Heart right ventricle (tissue), 16 donors: ENCODE results near the gene TANGO6. TPM values are rescaled to one million over a fixed set of nuclear protein-coding genes. Genes with fewer than 3 reads are reported as not detected.

ENCODE experiments used
- ATAC-seq, 8 donors: fragments of 200-7000 bp; cut with Tn5 transposase; one replicate each; pipeline ENCODE4 v1.9.1; 2020; ENCODE audit warnings: mild to moderate bottlenecking in 8 of 8, moderate library complexity in 8 of 8, moderate number of reproducible peaks in 1 of 8
- DNase-seq, 2 donors: peaks; one replicate each; pipeline ENCODE4 v3.0.0-alpha.2; 2020
- H3K27ac ChIP-seq, 10 donors: fragments of 200-600 bp; sonication (generic) in 2 of 10; one replicate each; pipeline versions ENCODE4 v1.5.0 to v1.8.0; 2020 to 2022; ENCODE audit warnings: mild to moderate bottlenecking in 3 of 10
- H3K27me3 ChIP-seq, 7 donors: fragments of 200-600 bp; one replicate each; pipeline ENCODE4 v1.8.0; 2021 to 2022; ENCODE audit warnings: mild to moderate bottlenecking in 2 of 7
- H3K36me3 ChIP-seq, 9 donors: fragments of 200-600 bp; sonication (generic) in 1 of 9; one replicate each; pipeline versions ENCODE4 v1.5.0 to v1.8.0; 2020 to 2022; ENCODE audit warnings: mild to moderate bottlenecking in 2 of 9
- H3K4me1 ChIP-seq, 9 donors: fragments of 200-600 bp; sonication (generic) in 1 of 9; one replicate each; pipeline versions ENCODE4 v1.5.0 to v1.8.0; 2020 to 2022; ENCODE audit warnings: mild to moderate bottlenecking in 4 of 9
- H3K4me3 ChIP-seq, 10 donors: fragments of 200-600 bp; sonication (generic) in 2 of 10; one replicate each; pipeline versions ENCODE4 v1.5.0 to v1.8.0; 2020 to 2022; ENCODE audit warnings: mild to moderate bottlenecking in 7 of 10, moderate library complexity in 2 of 10
- H3K9me3 ChIP-seq, 11 donors: fragments of 200-600 bp in 10 of 11; sonication (generic) in 2 of 11; one replicate each; pipeline versions ENCODE4 v1.5.0 to v1.8.0; 2013 to 2022; ENCODE audit warnings: mild to moderate bottlenecking in 2 of 11, control low read depth in 1 of 11, moderate library complexity in 1 of 11
- CTCF ChIP-seq, 9 donors: fragments of 200-600 bp; sonication (generic) in 2 of 9; IDR thresholded peaks; one replicate each; pipeline versions ENCODE4 v1.5.0 to v1.8.0; 2021 to 2022; ENCODE audit warnings: antibody characterized with exemption in 9 of 9, mild to moderate bottlenecking in 5 of 9, moderate library complexity in 1 of 9
- WGBS, 2 donors: extraction: QIAGEN DNeasy Blood & Tissue Kit; methylation state at CpG; one replicate each; pipeline ENCODE4 v1.1.7; 2013; ENCODE audit warnings: inconsistent platforms in 1 of 2; 5-methylcytosine and 5-hydroxymethylcytosine counted together
- intact Hi-C, 10 donors: fragments of 100-400 bp; cut with DNase I; formaldehyde crosslinking; loops; one replicate each; pipeline versions ENCODE4 v1.11.1 to v1.14.2; 2022
- polyA plus RNA-seq, 2 donors: library from polyadenylated mRNA; stranded (reverse); fragments of 200-250 nt; gene quantifications; one replicate each; pipeline ENCODE4 v1.2.3, GENCODE V29; 2013
- total RNA-seq, 10 donors: library from RNA; stranded (reverse); fragmentation: NEBNext Ultra II Directional in 3 of 10; extraction: Animal tissue kit (Norgen Biotek cat#: 25700) in 3 of 10; gene quantifications; one replicate each; pipeline versions ENCODE4 v1.2.1 to v1.2.4, GENCODE V29; 2021 to 2023
- donor health status: Arrhythmogenic right ventricular cardiomyopathy.
- donor health status: ischemic (EF 13 %, LVEDD 7.1; RV severe dilation, severe dysfunction).
- donor health status: healthy with polysubstance abuse.
- donor health status: DM: no; HTN: yes; CAD: no.
- donor health status: DM: no; HTN: no; CAD: no.
- donor health status: ischemic (EF 25% LVEDD 6.9; RV normal size, moderate dysfunction).
- donor health status: ischemic (EF 25% LVEDD 5.7; RV mildly dilated, moderate dysfunction).
- donor health status: healthy.
- donor health status: DM: yes; HTN: yes; CAD: no.
- donor health status: Ischemic cardiomyopathy.
- donor health status: ischemic (EF 35%, LVEDD 5.7; RV mildly dilated, moderate dysfunction).
- donor health status: nonischemic (EF 11% LVEDD 7.7; RV severe dilation, severe dysfunction).
- donor health status: DM: yes; HTN: yes; CAD: no.
- donor health status: PGD.
- donor health status: ischemic (EF 29% LVEDD 5.4; RV normal size, mild dysfunction).
- donor health status: nonischemic (EF 23%, LVEDD 6.1; RV moderate dilation, normal function).

TANGO6 gene
- total and polyA plus RNA-seq, 12 donors: 1.8 to 12.9 (median 8.0) TPM

GRCh38 chr16:69127966-69128510 is 284.7 kb downstream of the TANGO6 start:
- DNase-seq (no peak), ATAC-seq (no peak)
- H3K27ac ChIP-seq: no peak overlapping the region
- WGBS, 2 donors: 95 to 96% methylated on average over 12 of the region's 12 CpGs
- H3K36me3 ChIP-seq: peaks cover 0 to 34% (median 0%) of the 10 kb centered on the region in 9 donors
- H3K27me3 ChIP-seq: no peaks in the 10 kb centered on the region
- H3K4me3 ChIP-seq: no peak overlapping the region
- intact Hi-C loops: loop anchor here in 6 of 10 donors (5.0 to 10.0 kb wide), 7 partner anchors 223 to 603 kb away; partner anchors contain the start of gene TANGO6 (in 2 of the 6)
- H3K9me3 ChIP-seq: no peaks in the 10 kb centered on the region
- TF ChIP-seq CTCF (IDR thresholded peaks at IDR 0.05): no peak
- H3K4me1 ChIP-seq: peaks cover 0 to 42% (median 29%) of the 10 kb centered on the region in 9 donors

GRCh38 chr16:69130461-69130860 is 287.1 kb downstream of the TANGO6 start:
- TF ChIP-seq CTCF (IDR thresholded peaks at IDR 0.05): no peak
- 67 to 72% methylated on average over 6 of the region's 6 CpGs for WGBS, 2 donors
- Histone ChIP-seq H3K27ac (peak overlapping the region in 3 of 10 donors; percentile 92 to 95 (median 92)), H3K4me3 (peak overlapping the region in 2 of 10 donors; percentile 80 to 99), H3K27me3 (no peaks in the 10 kb centered on the region), H3K9me3 (no peaks in the 10 kb centered on the region), H3K36me3 (peaks cover 0 to 29% (median 0%) of the 10 kb centered on the region in 9 donors), H3K4me1 (peaks cover 4 to 53% (median 42%) of the 10 kb centered on the region in 9 donors)
- DNase-seq (no peak), ATAC-seq (no peak)
- intact Hi-C loops: loop anchor here in 1 of 10 donors (5.0 kb wide), 1 partner anchor 288 kb away; the partner anchor contains the start of gene TANGO6

- Histone ChIP-seq H3K4me1 (peaks cover 4 to 45% (median 35%) of the 10 kb centered on the region in 9 donors), H3K4me3 (peak overlapping the region; percentile 54 to 99 (median 92)), H3K27me3 (no peaks in the 10 kb centered on the region), H3K27ac (peak overlapping the region in 9 of 10 donors; percentile 82 to 97 (median 92)), H3K36me3 (peaks cover 0 to 33% (median 0%) of the 10 kb centered on the region in 9 donors), H3K9me3 (no peaks in the 10 kb centered on the region)
- DNase-seq (peak in 1 of 2 donors; percentile 35), ATAC-seq (peak in 7 of 8 donors; percentile 5 to 44 (median 36))
- WGBS, 2 donors: 4 to 6% methylated on average over 15 of the region's 15 CpGs
- intact Hi-C loops: loop anchor here in 1 of 10 donors (5.0 kb wide), 1 partner anchor 289 kb away; the partner anchor contains the start of gene TANGO6
- no peak for TF ChIP-seq CTCF (IDR thresholded peaks at IDR 0.05)
These were observed 288.0 kb downstream of the TANGO6 start for GRCh38 chr16:69131167-69131838.

- no peaks in the 10 kb centered on the region for H3K27me3 ChIP-seq
- H3K9me3 ChIP-seq: no peaks in the 10 kb centered on the region
- H3K27ac ChIP-seq: peak overlapping the region; percentile 82 to 97 (median 92)
- DNase-seq (peak; percentile 78 to 83), ATAC-seq (peak; percentile 77 to 91 (median 81))
- H3K4me3 ChIP-seq: peak overlapping the region; percentile 54 to 99 (median 92)
- H3K4me1 ChIP-seq: peaks cover 4 to 39% (median 29%) of the 10 kb centered on the region in 9 donors
- peaks cover 0 to 38% (median 0%) of the 10 kb centered on the region in 9 donors for H3K36me3 ChIP-seq
- intact Hi-C loops: loop anchor here in 1 of 10 donors (5.0 kb wide), 1 partner anchor 290 kb away; the partner anchor contains the start of gene TANGO6
- 0 to 1% methylated on average over 29 to 51 of the region's 53 CpGs for WGBS, 2 donors
- TF ChIP-seq CTCF (IDR thresholded peaks at IDR 0.05): no peak
These were observed 288.6 kb downstream of the TANGO6 start for GRCh38 chr16:69131839-69132423.
